Measurements from ENCODE around the gene CALM1.

The CALM1 gene

DNA sequence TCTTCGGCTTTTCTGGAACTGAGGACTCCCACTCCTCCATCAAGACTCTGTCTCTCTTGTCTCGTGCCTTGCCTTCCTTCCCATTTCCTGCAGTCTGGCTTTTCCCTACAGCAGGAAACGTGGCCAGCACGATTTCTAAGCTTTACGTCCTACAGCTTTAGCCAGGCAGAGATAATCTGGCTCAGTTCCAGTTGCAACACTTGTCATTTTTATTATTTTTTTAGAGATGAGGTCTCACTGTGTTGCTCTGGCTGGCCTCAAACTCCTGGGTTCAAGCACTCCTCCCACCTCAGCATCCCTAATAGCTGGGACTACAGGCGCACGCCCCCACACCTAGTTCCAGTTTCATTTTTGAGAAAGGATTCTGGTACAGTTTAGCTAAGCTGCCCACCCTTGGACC, 19.9 kb downstream of the CALM1 start:
- Histone ChIP-seq H2AFZ (ENCODE audit: low read length) (no peak overlapping the region), H4K20me1 (ENCODE audit: insufficient read depth, low read length) (no peaks in the 10 kb centered on the region), H3F3A (ENCODE audit: insufficient read depth, low read length) (no peaks in the 10 kb centered on the region), H3K36me3 (ENCODE audit: insufficient read depth, low read length) (no peaks in the 10 kb centered on the region), H3K9me3 (ENCODE audit: low read length) (0 out of 2 replicates have a peak, but pooled peaks cover 4% of the 10 kb centered on the region), H3K4me1 (ENCODE audit: insufficient read depth, low read length, severe bottlenecking) (no peaks in the 10 kb centered on the region), H3K27ac (ENCODE audit: low read depth, low read length, poor library complexity, severe bottlenecking) (no peak overlapping the region), H3K4me3 (ENCODE audit: low read depth, low read length, poor library complexity, severe bottlenecking) (no peak overlapping the region), H3K27me3 (ENCODE audit: insufficient read depth, low read length) (no peaks in the 10 kb centered on the region; the same call in 1 of the 2 replicates), H3K4me2 (ENCODE audit: low read length) (no peak overlapping the region), H3K79me2 (ENCODE audit: insufficient read depth, low read length) (no peaks in the 10 kb centered on the region), H3K9ac (ENCODE audit: low read length) (no peak overlapping the region), H3K9me2 (ENCODE audit: low read depth, low read length) (no peaks in the 10 kb centered on the region)
- no peak for TF ChIP-seq EZH2 (IDR thresholded peaks at IDR 0.05; ENCODE audit: borderline replicate concordance, low read length)
- TF ChIP-seq, protein P1, sequence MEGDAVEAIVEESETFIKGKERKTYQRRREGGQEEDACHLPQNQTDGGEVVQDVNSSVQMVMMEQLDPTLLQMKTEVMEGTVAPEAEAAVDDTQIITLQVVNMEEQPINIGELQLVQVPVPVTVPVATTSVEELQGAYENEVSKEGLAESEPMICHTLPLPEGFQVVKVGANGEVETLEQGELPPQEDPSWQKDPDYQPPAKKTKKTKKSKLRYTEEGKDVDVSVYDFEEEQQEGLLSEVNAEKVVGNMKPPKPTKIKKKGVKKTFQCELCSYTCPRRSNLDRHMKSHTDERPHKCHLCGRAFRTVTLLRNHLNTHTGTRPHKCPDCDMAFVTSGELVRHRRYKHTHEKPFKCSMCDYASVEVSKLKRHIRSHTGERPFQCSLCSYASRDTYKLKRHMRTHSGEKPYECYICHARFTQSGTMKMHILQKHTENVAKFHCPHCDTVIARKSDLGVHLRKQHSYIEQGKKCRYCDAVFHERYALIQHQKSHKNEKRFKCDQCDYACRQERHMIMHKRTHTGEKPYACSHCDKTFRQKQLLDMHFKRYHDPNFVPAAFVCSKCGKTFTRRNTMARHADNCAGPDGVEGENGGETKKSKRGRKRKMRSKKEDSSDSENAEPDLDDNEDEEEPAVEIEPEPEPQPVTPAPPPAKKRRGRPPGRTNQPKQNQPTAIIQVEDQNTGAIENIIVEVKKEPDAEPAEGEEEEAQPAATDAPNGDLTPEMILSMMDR (IDR thresholded peaks at IDR 0.05; ENCODE audit: low read length) = no peak

DNA sequence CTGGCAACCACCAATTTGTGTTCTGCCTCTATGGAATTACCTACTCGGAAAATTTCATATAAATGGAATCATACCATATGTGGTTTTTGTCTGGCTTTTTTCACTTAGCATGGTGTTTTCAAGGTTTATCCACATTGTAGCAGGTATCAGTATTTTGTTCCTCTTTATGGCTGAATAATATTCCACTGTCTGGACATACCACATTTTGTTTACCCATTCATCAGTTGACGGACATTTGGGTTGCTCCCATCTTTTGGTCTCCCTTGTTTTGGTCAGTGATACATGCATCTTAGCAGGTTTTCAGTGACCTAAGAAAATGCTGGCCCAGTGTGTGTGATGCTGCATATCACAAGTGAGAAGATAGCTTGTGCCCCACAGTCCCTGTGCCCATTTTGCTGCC, 21.2 kb downstream of the CALM1 start:
- no peaks in the 10 kb centered on the region; the same call in 1 of the 2 replicates for H3K27me3 ChIP-seq (ENCODE audit: insufficient read depth, low read length)
- 0 out of 2 replicates have a peak, but pooled peaks cover 4% of the 10 kb centered on the region for H3K9me3 ChIP-seq (ENCODE audit: low read length)
- H3K4me1 ChIP-seq (ENCODE audit: insufficient read depth, low read length, severe bottlenecking) = no peaks in the 10 kb centered on the region
- H3K4me2 ChIP-seq (ENCODE audit: low read length) = no peak overlapping the region
- H2AFZ ChIP-seq (ENCODE audit: low read length) = no peak overlapping the region
- H3K9ac ChIP-seq (ENCODE audit: low read length) = no peak overlapping the region
- no peaks in the 10 kb centered on the region for H4K20me1 ChIP-seq (ENCODE audit: insufficient read depth, low read length)
- no peak overlapping the region for H3K4me3 ChIP-seq (ENCODE audit: low read depth, low read length, poor library complexity, severe bottlenecking)
- no peaks in the 10 kb centered on the region for H3K79me2 ChIP-seq (ENCODE audit: insufficient read depth, low read length)
- no peaks in the 10 kb centered on the region for H3K36me3 ChIP-seq (ENCODE audit: insufficient read depth, low read length)
- no peaks in the 10 kb centered on the region for H3F3A ChIP-seq (ENCODE audit: insufficient read depth, low read length)
- TF ChIP-seq, protein P1 (IDR thresholded peaks at IDR 0.05; ENCODE audit: low read length) = no peak
- no peak for TF ChIP-seq EZH2 (IDR thresholded peaks at IDR 0.05; ENCODE audit: borderline replicate concordance, low read length)
- H3K27ac ChIP-seq (ENCODE audit: low read depth, low read length, poor library complexity, severe bottlenecking) = no peak overlapping the region
- no peaks in the 10 kb centered on the region for H3K9me2 ChIP-seq (ENCODE audit: low read depth, low read length)

DNA sequence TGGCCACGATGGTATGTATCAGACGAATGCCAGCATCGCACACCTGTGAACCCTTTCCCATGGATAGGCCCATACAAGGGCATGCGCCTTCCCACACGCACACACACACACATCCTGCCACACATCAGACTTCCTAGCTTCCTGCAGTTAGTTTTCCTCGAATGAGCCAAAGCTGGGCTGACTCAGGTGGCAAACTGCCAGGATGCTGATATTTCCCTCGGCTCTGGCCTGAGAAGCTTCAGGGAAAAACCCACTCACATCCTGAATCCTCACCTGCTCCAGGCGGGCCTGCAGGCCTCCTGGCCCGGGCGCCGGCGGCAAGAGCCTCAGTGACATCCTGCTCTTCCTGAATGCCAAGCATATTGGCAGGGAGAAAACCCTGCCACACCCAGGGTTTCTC, 22.4 kb downstream of the CALM1 start:
- H4K20me1 ChIP-seq (ENCODE audit: insufficient read depth, low read length) = no peaks in the 10 kb centered on the region
- no peak overlapping the region for H2AFZ ChIP-seq (ENCODE audit: low read length)
- no peaks in the 10 kb centered on the region for H3K9me2 ChIP-seq (ENCODE audit: low read depth, low read length)
- no peak overlapping the region for H3K27ac ChIP-seq (ENCODE audit: low read depth, low read length, poor library complexity, severe bottlenecking)
- H3K9ac ChIP-seq (ENCODE audit: low read length) = no peak overlapping the region
- H3K4me2 ChIP-seq (ENCODE audit: low read length) = no peak overlapping the region
- H3F3A ChIP-seq (ENCODE audit: insufficient read depth, low read length) = no peaks in the 10 kb centered on the region
- H3K79me2 ChIP-seq (ENCODE audit: insufficient read depth, low read length) = no peaks in the 10 kb centered on the region
- H3K4me1 ChIP-seq (ENCODE audit: insufficient read depth, low read length, severe bottlenecking) = no peaks in the 10 kb centered on the region
- no peak overlapping the region for H3K4me3 ChIP-seq (ENCODE audit: low read depth, low read length, poor library complexity, severe bottlenecking)
- TF ChIP-seq, protein P1 (IDR thresholded peaks at IDR 0.05; ENCODE audit: low read length) = no peak
- TF ChIP-seq EZH2 (IDR thresholded peaks at IDR 0.05; ENCODE audit: borderline replicate concordance, low read length) = no peak
- no peaks in the 10 kb centered on the region; the same call in 1 of the 2 replicates for H3K27me3 ChIP-seq (ENCODE audit: insufficient read depth, low read length)
- H3K9me3 ChIP-seq (ENCODE audit: low read length) = 0 out of 2 replicates have a peak, but pooled peaks cover 4% of the 10 kb centered on the region
- H3K36me3 ChIP-seq (ENCODE audit: insufficient read depth, low read length) = no peaks in the 10 kb centered on the region
